Measurements from ENCODE around the gene LORICRIN. TPM values are rescaled to one million over a fixed set of nuclear protein-coding genes. Genes with fewer than 3 reads are reported as not detected.

The LORICRIN gene
- total RNA-seq, 4 donors from 2014 or later = 0.44 TPM; not detected in 3

- Histone ChIP-seq H3K27ac (no peak overlapping the region), H3K4me3 (no peak overlapping the region), H3K36me3 (no peaks in the 10 kb centered on the region), H3K27me3 (no peaks in the 10 kb centered on the region), H3K4me1 (no peaks in the 10 kb centered on the region), H3K9me3 (no peaks in the 10 kb centered on the region)
- 63 to 75% methylated on average over 5 of the region's 5 CpGs for WGBS, 2 donors
- DNase-seq (ENCODE audit: low spot score in 2 of 2) = no peak
- no peak for TF ChIP-seq EP300 (IDR thresholded peaks at IDR 0.05)
- no peak for TF ChIP-seq POLR2A (IDR thresholded peaks at IDR 0.05)
- no peak for TF ChIP-seq CTCF (IDR thresholded peaks at IDR 0.05)
These were observed 11.2 kb upstream of the LORICRIN start for GRCh38 chr1:153248176-153248879.

DNA sequence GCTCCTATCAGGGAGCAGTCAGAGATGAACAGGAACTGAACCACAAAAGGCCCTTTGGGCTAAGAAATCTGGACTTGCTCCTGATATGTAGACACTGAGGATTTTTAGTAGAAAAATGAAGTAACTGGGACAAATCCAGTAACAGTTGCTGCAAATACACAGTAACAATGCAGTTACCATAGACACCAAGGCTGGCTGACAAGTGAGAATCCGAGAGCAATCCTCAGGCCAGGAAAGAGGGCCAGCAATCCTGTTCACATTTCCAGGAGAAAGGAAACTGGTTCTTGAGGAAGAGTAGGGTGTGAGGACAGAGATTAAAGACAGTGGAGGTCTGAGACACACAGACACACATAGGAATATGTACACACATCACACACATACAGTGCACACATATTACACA lies 9.3 kb upstream of the LORICRIN start:
- Histone ChIP-seq H3K4me3 (no peak overlapping the region), H3K4me1 (no peaks in the 10 kb centered on the region), H3K27me3 (no peaks in the 10 kb centered on the region), H3K36me3 (no peaks in the 10 kb centered on the region), H3K9me3 (no peaks in the 10 kb centered on the region), H3K27ac (no peak overlapping the region)
- TF ChIP-seq POLR2A (IDR thresholded peaks at IDR 0.05) = no peak
- no peak for TF ChIP-seq CTCF (IDR thresholded peaks at IDR 0.05)
- no peak for TF ChIP-seq EP300 (IDR thresholded peaks at IDR 0.05)
- 41 to 43% methylated on average over 1 of the region's 1 CpG for WGBS, 2 donors
- no peak for DNase-seq (ENCODE audit: low spot score in 2 of 2)

GRCh38 chr1:153251087-153251486 lies 8.4 kb upstream of the LORICRIN start:
- Histone ChIP-seq H3K4me1 (no peaks in the 10 kb centered on the region), H3K27me3 (no peaks in the 10 kb centered on the region), H3K9me3 (no peaks in the 10 kb centered on the region), H3K4me3 (no peak overlapping the region), H3K36me3 (no peaks in the 10 kb centered on the region), H3K27ac (no peak overlapping the region)
- 80 to 90% methylated on average over 2 of the region's 2 CpGs for WGBS, 2 donors
- no peak for DNase-seq (ENCODE audit: low spot score in 2 of 2)
- no peak for TF ChIP-seq EP300 (IDR thresholded peaks at IDR 0.05)
- no peak for TF ChIP-seq POLR2A (IDR thresholded peaks at IDR 0.05)
- no peak for TF ChIP-seq CTCF (IDR thresholded peaks at IDR 0.05)

DNA sequence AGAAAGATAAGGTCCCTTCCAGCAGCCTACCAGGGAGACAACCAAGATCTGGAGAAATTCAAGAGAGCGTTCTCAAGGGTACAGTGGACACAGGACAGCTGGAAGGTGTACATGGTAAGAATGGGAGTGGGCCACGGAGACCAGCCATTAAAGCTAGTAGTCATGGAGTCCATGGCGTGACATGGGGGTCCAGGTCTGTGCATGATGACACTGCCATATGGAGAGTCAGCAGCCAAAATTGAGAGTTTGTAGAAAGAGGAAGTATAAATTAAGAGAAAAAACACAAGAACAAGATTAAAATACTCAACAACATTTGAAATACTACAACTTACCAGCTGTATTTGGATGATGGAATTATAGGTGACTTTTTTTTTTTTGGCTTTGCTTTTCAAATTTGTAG lies 7.9 kb upstream of the LORICRIN start:
- DNase-seq (ENCODE audit: low spot score in 2 of 2) = no peak
- Histone ChIP-seq H3K9me3 (no peaks in the 10 kb centered on the region), H3K4me1 (no peaks in the 10 kb centered on the region), H3K27ac (no peak overlapping the region), H3K27me3 (no peaks in the 10 kb centered on the region), H3K36me3 (no peaks in the 10 kb centered on the region), H3K4me3 (no peak overlapping the region)
- TF ChIP-seq POLR2A (IDR thresholded peaks at IDR 0.05) (no peak), EP300 (IDR thresholded peaks at IDR 0.05) (no peak)
- WGBS, 2 donors = 83 to 96% methylated on average over 3 of the region's 3 CpGs

- H3K9me3 ChIP-seq = no peaks in the 10 kb centered on the region
- no peaks in the 10 kb centered on the region for H3K4me1 ChIP-seq
- TF ChIP-seq POLR2A (IDR thresholded peaks at IDR 0.05) = no peak
- no peak for TF ChIP-seq CTCF (IDR thresholded peaks at IDR 0.05)
- no peak for TF ChIP-seq EP300 (IDR thresholded peaks at IDR 0.05)
- WGBS, 2 donors = 66 to 73% methylated on average over 4 of the region's 4 CpGs
- H3K27ac ChIP-seq = no peak overlapping the region
- H3K4me3 ChIP-seq = no peak overlapping the region
- no peaks in the 10 kb centered on the region for H3K36me3 ChIP-seq
- no peaks in the 10 kb centered on the region for H3K27me3 ChIP-seq
- DNase-seq (ENCODE audit: low spot score in 2 of 2) = no peak
These were observed 7.5 kb upstream of the LORICRIN start for GRCh38 chr1:153251988-153252387.

Data from tibial nerve (tissue), 4 donors.